Stimulated activated CD4-positive, alpha-beta T cell treated with anti-CD3 and anti-CD28 coated beads, Interleukin-15, amount 100 ng/mL, for 24 hours (primary cell): ENCODE results near the gene C19orf12.
"Not testable (repeated sequence)": the region's sequence is repeated elsewhere in the genome, so short reads cannot be mapped to it uniquely, and the experiment has no call there.

Experiments used
- DNase-seq: peaks from one replicate; pipeline ENCODE4 v3.0.0-alpha.2; 2020

C19orf12 gene

DNA sequence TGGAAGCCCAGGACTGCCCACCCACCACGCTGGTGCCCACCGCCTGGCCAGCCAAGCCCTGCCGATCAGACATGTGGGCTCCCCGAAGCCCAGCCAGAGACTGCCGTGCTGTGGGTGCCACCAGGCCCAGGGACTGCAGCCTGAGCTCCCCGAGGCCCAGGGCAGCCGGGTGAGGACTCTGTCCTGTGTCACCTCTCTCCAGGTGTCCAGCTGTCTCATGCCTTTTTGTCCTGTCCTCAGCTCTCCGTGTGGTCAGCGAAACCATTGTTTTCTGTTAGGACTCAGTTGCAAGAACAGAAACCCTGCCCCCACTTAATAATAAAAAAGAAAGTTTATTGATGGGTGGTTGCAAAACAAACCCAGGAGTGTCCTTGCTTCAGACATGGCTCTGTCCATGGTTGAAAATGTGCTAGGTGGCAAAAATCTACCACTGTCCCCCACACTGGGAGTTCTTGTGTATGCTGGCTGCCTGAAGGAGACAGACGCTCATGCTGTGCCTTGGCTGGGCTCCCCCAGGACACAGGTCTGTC, 39.9 kb downstream of the C19orf12 start:
- no peak for DNase-seq

DNA sequence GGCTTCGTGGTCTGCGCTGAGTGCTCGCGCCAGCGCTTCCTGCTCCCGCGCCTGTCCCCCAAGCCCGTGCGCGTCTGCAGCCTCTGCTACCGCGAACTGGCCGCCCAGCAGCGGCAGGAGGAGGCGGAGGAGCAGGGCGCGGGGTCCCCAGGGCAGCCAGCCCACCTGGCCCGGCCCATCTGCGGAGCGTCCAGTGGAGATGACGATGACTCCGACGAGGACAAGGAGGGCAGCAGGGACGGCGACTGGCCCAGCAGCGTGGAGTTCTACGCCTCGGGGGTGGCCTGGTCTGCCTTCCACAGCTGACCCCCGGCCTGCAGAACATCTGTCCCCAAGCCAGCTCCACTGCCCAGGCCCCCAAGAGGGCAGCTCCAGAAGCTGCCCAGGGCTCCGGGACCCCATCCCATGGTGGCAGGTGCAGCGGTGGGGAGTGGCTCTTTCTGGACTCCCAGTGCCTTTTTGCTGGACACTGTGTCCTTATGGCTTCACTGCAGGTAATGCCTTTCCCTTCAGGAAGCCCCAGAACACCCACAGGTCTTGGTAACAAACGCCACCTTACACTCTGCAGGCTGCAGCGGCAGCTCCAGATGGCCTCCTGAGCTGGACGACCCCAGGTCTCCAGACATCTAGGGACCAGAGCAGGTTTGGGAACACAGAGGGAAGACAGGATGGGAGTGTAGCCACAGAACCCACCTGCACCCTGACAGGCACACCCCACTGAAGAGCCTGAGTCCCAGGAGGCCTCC, 40.5 kb downstream of the C19orf12 start:
- DNase-seq: no peak

DNA sequence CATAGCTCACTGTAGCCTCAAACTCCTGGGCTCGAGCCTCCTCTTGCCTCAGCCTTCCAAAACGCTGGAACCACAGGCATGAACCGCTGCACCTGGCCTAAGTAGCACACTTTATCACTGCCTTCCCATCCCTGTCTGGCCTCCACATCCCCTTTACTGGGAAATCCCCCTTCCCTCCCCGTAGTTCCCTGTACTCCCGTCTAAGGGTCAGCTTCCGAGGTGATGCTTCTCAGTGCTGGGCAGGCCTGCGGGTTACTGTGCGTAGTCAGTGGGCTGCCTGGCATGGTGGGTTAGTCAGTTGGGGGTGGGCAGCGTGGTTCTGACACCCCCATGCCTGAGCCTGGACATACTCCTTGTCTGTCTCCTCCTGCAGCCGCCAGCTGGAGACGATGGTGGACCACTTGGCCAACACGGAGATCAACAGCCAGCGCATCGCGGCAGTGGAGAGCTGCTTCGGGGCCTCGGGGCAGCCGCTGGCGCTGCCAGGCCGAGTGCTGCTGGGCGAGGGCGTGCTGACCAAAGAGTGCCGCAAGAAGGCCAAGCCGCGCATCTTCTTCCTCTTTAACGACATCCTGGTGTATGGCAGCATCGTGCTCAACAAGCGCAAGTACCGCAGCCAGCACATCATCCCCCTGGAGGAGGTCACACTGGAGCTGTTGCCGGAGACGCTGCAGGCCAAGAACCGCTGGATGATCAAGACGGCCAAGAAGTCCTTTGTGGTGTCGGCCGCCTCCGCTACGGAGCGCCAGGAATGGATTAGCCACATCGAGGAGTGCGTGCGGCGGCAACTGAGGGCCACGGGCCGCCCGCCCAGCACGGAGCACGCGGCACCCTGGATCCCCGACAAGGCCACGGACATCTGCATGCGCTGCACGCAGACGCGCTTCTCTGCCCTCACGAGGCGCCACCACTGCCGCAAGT, 41.4 kb downstream of the C19orf12 start:
- no peak for DNase-seq

DNA sequence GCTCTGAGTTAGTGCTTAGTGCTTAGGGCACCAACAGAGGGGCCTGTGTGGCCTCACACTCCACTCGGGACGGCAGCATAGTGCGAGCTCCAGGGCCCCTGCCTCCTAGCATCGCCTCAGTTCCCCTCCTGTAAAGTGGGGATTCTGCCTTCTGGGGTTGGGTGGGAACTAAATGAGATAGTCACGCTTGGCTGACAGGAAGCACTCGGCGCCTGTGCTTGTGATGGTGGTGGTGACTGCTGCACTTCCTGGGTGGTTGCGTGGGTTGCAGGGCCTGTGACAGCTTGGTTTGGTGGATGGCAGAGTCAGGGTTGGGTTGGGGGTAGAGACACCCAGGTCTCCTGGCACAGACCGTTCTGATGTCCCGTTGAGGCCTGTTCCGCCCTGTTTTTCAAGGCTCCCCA, 42.1 kb downstream of the C19orf12 start:
- peak; percentile 91 for DNase-seq

DNA sequence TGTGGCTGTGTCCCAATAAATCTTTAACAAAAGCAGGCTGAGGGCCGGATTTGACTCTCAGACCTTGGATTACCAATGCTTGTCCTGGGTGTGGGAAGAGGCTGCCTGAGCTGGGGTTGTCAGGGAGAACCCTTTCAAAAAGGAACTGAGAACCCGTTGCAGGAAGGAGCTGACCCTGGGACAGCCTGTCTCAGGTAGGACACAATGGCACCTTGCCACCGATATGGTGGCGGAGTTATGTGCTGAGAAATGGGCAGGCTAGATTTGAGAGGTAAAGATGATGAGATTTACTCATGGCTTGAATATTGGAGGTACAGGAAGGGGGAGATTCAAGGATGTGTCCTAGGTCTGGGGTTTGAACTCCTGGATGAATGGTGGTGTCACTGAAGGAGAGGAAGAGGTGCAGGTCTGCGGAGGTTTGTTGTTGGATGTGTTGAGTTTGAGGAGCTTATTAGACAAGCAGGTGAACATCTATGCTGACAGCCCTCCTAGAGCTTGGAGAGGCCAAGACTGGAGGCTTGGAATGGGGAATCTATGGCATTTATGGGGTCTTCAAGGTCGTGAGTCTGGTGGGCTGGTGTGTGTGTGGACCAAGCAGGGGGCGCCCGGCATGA, 42.6 kb downstream of the C19orf12 start:
- DNase-seq: no peak

DNA sequence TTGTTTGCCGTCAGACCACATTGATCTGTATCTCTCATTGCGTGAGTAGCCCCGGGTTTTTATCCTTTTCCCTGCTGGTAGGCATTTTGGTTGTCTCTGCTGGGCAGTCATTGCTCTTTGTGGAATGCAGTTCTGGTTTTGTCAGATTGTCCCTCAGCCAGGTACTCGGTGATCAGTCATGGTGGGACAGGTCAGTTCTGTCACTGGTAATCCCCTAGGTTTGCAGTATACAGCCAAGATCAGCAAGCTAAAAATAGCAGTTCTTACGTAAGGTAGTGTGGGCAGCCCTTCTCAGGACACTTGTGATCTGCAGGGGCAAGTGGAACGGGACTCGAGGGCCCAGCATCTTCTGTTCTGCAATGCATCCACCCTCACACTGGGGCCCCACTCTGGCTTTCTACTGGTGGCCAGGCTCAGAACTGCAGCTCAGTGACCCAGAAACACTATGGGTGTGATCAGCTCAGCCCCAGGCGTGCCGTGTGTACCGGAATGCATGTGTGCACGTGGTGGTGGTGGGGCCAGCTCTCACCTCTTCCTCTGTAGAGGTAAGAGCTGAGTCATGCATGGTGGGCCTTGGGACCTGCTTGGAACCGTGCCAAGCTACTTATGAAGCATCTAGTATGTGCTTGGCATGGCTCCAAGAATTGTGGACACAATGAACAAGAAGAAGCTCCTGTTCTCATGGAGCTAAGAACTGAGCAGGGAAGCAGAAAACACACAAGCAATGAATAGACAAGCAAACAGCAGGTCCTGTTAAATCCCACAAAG, 43.5 kb downstream of the C19orf12 start:
- peak; percentile 91 for DNase-seq

DNA sequence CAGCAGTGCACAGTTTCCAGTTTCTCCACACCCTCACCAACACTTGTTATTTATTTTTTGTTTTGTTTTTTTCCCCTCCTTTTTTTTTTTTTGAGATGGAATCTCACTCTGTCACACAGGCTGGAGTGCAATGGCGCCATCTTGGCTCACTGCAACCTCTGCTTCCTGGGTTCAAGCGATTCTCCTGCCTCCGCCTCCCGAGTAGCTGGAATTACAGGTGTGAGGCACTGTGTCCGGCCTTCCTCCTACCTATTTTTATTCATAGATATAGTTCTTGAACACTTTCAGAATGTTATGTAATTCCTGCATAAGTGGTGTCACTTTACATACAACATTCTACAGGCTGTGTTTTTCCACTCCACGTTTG, 44.1 kb downstream of the C19orf12 start:
- DNase-seq: not testable (repeated sequence)

DNA sequence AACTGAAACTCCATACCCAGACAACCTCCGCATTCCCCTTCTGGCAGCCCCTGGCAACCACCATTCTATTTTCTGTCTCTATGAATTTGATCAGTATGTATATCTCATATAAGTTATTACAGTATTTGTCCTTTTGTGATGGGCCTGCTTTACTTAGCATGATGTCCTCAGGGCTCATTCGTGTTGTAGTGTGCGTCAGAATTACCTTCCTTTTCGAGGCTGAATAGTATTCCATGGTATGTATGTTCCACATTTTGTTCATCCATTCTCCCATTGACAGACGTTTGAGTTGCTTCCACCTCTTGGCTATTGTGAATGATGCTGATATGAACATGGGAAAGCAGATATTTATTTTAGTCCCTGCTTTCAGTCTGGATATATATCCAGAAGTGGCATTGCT, 44.8 kb downstream of the C19orf12 start:
- no peak for DNase-seq

DNA sequence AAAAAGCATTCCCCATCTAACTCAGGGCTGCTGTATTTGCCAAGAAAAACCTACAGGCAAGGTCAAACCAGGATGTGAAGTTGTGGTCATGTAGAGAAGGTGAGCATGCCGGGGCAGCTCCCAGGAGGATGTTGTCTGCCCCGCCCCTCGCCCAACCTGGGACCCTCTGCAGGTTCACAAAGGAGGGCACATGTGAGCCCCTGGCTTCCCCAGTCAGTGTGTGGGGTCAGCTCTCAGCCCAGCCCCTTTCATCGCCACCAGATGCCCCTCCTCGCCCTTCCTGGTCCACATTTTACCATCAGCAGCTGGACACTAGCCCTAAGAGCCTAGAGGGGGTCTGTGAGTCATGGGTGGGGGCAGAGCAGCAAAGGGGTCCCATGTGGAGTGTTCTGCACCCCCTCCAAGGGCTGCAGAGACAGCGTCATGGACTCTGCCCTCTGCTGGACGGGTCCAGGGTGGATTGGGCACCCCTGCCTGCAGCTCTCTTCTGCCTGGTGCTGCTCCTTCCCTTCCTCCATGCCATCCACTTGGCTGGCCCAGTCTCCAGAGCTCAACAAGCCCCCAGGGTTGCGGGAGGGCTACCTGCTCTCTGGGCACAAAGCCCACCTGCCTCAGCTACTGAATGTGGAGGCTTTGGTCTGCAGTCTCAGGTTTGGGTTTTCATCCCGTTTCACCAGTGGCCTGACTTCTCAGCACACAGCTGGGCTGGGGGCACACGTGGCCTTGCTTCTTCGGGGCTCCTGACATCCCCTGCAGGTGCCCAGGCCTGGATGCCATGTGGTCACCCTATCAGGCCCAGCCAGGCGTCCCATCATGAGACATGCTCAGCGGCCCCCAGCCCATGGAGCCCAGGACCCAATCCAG, 46.1 kb downstream of the C19orf12 start:
- peak; percentile 25 for DNase-seq

DNA sequence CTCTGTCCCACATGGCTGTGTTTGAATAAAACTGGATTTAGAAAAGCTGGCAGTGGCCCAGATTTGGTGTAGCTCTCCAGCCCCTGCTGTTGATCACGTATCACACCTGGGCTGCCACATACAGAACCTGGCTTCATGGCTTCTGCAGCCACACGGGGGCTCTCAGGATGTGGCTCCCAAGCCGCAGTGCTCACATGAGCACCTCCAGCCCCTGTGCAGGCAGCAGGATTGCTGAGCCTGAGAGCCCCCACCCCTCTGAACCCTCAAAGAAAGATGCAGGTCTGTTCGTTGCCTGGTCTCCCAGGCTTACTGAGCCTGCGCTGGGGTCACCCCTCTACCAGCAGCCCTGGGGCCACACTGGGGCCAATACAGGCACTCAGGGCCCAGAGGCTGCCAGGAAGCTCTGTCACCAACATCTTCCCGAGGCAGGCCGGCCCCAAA, 47.1 kb downstream of the C19orf12 start:
- peak; percentile 68 for DNase-seq

DNA sequence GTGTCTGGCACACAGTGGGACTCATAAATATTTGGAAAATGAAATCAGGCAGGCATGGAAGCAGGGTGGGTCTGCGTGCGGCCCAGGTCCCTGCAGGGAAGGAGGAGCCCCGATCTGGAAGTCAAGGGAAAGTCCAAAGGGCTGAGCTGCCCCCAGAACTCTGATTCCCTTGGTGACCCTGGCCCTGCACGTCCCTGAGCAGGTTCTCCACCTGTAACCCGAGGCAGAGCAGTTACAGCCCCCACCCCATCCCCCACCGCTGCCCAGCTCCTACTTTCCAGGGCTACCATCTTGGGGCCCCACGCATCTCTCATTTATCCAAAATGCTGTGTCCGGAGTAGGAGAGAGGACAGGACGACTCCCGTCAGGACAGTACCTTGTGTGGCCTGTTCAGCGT, 47.7 kb downstream of the C19orf12 start:
- peak; percentile 44 for DNase-seq

DNA sequence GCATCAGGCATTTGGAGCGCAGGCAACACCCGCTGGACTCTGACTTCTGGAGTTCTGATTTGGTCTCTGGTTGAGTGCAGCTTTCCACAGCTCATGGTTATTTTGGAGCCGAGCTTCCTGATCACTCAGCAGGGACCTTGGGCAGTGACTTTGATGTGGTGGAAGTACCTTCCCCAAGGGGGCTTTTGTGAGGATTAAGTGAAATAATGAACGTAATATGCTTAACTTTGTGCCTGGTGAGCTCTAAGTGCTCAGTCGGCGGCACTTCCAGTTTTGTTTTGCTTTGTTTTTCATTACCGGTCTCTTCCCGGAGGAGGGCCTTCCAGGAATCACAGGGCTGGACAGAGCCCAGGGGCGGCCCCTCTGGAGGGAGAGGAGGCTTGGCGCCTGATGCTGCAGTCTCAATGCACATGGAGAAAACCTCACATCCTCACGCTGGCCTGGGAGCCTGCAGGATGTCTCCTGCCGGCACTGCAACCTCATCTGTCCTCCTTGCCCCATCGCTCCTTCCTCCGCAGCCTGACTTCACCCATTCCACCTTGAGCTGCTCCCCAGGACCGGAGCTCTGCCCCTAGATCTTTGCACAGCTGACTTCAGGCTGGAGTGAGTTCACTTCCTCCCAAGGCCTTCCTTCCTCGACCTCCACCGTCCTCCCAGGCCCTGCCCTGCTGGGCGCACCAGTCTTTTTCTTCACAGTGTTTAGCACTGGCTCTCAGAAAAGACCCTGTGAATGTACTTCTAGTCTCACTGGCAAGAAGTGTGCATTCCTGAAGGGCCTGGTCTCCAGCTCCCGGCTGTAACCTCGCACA, 48.3 kb downstream of the C19orf12 start:
- peak; percentile 46 for DNase-seq

DNA sequence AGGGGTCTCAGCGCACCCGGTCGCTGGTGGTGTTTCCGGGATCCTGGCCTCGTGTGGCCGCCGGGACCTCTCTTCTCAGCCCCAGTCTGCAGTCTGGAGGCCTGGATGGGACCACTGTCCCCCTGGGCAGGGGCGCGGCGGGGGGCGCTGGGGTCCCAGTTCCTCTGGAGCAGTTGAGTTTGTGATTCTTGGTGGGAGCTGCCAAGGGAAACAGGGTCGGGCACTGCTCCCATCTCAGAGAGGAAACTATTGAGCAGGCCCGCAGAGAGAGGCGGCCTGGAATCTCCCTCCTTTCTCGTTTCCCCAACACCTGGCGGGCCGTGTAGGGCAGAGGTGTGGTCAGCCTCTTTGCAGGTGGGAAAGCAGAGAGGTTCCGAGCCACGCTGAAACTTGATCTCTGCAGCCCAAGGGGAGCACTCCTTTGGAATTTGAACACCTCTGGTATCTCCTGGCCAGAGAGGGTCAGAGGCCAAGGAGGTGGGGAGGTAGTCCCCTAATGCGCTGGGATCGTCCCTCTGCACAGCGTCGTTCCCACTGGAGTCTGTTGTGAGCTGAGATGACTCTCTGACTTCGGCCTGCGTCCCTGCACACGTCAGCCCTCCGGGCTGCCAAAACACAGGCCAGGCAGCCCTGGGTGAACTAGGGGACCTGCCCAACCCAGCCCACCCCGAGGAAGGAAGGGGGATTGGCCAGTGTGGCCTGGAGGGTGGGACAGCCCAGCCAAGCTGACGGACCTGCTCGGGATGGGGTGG, 49.1 kb downstream of the C19orf12 start:
- peak; percentile 42 for DNase-seq

DNA sequence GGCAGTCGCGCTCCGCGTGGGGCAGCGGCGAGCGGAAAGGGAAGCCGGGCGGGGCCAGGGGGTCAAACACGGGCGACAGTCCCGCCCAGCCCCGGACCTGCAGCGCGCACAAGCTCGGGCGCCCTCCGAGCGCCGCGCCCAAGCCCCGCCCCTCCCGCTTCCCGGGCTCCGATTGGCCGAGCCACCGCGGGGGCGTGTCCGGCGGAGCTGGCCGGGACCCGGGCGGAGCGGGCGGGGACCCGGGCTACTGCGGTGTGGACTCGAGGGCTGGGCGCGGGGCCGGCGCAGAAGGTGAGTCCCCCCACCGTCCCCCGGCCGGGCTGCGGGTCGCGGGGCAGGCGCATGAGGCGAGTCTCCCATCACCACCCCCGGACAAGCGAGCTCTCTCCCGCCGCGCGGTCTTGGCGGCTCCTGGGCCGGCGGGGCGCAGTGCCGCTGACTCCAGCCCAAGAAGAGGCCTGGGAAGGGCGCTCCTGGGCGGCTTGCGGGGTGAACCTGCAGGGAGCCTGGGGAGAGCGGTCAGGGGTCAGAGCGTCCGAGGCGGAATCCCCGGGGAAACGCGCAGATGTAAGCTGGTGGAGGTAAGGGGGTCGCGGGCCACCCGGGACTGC, 49.7 kb downstream of the C19orf12 start, which contains the start of gene PLEKHF1:
TSS of gene PLEKHF1 (plus strand) at position 247 of the 611 bp plus-strand sequence. CDS start 8,379 bp downstream, outside the sequence.
- DNase-seq: peak; percentile 93

DNA sequence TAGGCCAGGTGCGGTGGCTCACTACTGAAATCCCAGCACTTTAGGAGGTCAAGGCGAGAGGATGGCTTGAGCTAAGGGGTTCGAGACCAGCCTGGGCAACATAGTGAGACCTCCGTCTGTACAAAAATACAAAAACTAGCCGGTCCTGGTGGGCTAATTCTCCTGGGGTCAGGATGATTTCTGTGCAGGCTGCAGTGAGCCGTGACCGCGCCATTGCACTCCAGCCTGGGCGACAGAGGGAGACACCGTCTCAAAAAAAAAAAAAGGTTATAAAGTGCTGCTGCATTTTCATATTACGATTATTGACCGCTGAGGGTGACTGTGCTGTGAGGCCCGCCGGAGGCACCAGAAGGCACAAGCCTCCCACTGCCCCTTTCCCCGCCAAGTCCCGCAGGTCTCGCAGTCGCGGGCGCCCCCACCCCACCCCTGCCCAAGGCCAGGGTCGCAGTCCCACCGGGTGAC, 50.3 kb downstream of the C19orf12 start:
- no peak for DNase-seq

DNA sequence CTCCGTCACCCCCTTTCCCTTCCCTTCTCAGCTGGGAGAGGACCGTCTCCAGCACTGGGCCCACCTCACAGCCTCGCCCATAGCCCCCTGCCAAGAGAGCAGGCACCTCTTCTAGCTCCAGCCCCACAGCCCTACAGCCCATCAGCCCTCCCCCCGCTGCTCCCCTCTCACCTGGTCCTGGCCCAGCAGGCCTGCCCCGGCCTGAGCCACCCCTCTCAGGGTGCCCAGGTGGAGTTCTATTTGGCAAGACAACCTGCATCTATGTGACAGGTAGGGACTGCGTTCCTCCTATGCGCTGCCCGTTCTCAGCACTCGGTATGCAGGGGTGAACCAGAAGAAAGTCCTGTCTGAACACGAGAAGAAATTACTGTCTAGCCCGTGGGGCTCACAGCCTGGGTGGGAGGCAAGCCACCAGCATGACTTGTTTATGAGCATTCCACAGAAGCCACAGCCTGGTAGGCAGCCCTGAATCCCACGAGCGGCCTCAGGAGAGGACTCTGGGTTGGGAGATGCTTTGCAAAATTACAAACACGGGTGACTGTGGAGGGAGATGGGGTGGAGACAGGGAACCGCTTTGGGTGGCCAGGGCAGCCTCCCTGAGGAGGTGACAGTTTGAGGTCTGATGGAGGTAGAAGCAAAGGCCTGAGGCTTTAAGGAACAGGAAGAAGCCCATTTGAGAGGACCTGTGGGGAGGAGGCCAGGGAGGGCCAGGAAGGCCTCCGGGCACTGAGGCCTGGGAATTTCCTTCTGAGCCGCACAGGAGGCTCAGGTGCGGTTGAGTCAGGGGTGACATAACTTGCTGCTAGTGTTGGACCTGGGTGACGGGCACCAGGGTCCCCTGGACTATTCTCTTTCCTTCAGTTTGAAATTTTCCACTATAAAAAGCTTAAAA, 51.0 kb downstream of the C19orf12 start:
- DNase-seq: peak; percentile 15

DNA sequence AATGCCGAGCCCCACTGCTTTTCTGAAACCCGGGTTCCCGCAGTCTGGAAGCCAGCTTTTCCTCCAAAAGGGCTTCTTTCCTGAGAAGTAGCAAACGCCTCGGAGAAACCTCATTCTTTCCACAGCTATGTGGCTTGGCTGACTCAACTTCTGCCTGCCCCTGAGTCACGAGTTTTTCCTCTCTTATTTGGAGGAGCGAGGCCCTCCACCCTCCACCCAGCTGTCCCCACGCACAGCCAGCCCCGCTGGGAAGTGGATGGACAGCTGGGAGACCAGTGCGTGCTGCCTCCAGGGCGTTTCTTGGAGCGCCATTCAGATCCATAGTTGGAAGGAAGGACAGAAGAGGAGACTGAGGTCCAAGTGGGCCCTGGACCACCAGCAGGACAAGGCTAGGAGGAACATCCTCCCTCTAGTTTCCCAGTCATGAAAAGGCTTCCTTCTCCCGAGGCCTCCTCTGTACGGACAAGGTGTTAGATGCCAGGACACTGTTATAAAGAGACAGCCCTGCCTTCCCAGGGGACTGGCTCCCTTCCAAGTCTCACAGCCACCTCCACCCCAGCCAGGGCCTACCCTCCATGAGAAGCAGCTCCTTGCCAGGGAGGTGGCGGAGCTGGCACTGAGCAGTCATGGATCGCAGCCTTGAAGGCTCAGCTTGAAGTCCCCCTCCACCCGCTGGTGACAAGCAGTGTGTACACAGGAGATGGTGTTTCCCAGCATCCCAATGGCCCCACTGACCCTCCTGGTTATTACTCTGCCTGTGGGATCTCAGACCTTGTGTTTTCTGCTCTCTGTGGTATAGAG, 52.3 kb downstream of the C19orf12 start:
- DNase-seq: peak; percentile 72
